ENCODE data around the gene SORBS2.

DNA sequence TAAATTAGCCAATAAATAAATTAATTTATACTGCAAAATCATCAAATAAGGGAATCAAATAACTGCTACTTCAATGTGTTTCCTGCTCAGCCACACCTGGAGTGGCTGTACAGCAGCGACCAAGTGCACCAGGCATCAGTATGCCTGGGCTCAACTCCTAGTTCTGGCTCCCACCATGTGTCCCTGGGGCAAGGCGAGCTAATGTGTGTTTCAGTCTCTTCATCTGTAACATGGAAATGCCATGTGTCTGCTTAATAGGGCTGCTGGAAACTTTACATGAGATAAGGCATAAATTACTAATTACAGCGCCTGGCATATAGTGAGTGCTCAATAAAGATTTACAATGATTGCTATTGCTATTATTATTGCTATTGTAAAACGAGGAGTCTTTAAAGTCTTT lies 167.6 kb downstream of the SORBS2 start:
- TF ChIP-seq POLR2AphosphoS5 (IDR thresholded peaks at IDR 0.05) = no peak
- TF ChIP-seq, protein P1, sequence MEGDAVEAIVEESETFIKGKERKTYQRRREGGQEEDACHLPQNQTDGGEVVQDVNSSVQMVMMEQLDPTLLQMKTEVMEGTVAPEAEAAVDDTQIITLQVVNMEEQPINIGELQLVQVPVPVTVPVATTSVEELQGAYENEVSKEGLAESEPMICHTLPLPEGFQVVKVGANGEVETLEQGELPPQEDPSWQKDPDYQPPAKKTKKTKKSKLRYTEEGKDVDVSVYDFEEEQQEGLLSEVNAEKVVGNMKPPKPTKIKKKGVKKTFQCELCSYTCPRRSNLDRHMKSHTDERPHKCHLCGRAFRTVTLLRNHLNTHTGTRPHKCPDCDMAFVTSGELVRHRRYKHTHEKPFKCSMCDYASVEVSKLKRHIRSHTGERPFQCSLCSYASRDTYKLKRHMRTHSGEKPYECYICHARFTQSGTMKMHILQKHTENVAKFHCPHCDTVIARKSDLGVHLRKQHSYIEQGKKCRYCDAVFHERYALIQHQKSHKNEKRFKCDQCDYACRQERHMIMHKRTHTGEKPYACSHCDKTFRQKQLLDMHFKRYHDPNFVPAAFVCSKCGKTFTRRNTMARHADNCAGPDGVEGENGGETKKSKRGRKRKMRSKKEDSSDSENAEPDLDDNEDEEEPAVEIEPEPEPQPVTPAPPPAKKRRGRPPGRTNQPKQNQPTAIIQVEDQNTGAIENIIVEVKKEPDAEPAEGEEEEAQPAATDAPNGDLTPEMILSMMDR (IDR thresholded peaks at IDR 0.05) = no peak
